RWPE2 (cell line): ENCODE measurements around the gene TRIP10.
A peak's percentile ranks its signal among the peaks of the same experiment; 100 is the strongest.

Experiments used
- ATAC-seq: fragments of 200-7000 bp; cut with Tn5 transposase; 3 replicates; pipeline ENCODE4 v1.9.1; 2021; ENCODE audit warnings: low read depth
- DNase-seq: peaks from one replicate; pipeline ENCODE4 v3.0.0-alpha.2; 2020; ENCODE audit warnings: low spot score
- H3K27ac ChIP-seq: fragments of 450-650 bp; 2 replicates; pipeline ENCODE4 v1.5.1; 2017; ENCODE audit warnings: mild to moderate bottlenecking; ENCODE audit not compliant: poor library complexity, severe bottlenecking
- H3K27me3 ChIP-seq: fragments of 250-450 bp; sonication (Bioruptor Pico); 2 replicates; pipeline ENCODE4 v1.5.1; 2021; ENCODE audit warnings: mild to moderate bottlenecking, moderate library complexity; ENCODE audit not compliant: insufficient read depth, poor library complexity, severe bottlenecking
- H3K36me3 ChIP-seq: fragments of 250-450 bp; sonication (Bioruptor Pico); 2 replicates; pipeline ENCODE4 v1.5.1; 2020; ENCODE audit warnings: low read depth, mild to moderate bottlenecking, moderate library complexity
- H3K4me1 ChIP-seq: fragments of 250-450 bp; sonication (Bioruptor Pico); 2 replicates; pipeline ENCODE4 v1.5.1; 2021; ENCODE audit warnings: mild to moderate bottlenecking, moderate library complexity; ENCODE audit not compliant: insufficient read depth, poor library complexity, severe bottlenecking
- H3K4me3 ChIP-seq: fragments of 250-450 bp; sonication (Bioruptor Pico); 2 replicates; pipeline ENCODE4 v1.5.1; 2021; ENCODE audit warnings: mild to moderate bottlenecking, moderate library complexity; ENCODE audit not compliant: severe bottlenecking
- H3K9me3 ChIP-seq: fragments of 250-450 bp; sonication (Bioruptor Pico); 2 replicates; pipeline ENCODE4 v1.5.1; 2021; ENCODE audit warnings: mild to moderate bottlenecking, moderate library complexity; ENCODE audit not compliant: severe bottlenecking
- CTCF ChIP-seq: fragments of 450-650 bp; IDR thresholded peaks from one replicate; pipeline ENCODE4 v1.5.1; 2017; ENCODE audit warnings: mild to moderate bottlenecking, moderate library complexity; ENCODE audit not compliant: poor library complexity, severe bottlenecking

The TRIP10 gene

GRCh38 chr19:6717036-6717435, 22.4 kb upstream of the TRIP10 start:
- no peaks in the 10 kb centered on the region for H3K27me3 ChIP-seq
- TF ChIP-seq CTCF: no peak
- H3K9me3 ChIP-seq: no peaks in the 10 kb centered on the region
- DNase-seq: no peak
- H3K36me3 ChIP-seq: peaks cover 13% of the 10 kb centered on the region
- no peak overlapping the region for H3K4me3 ChIP-seq
- no peak overlapping the region for H3K27ac ChIP-seq
- peaks cover 15% of the 10 kb centered on the region for H3K4me1 ChIP-seq
- no peak for ATAC-seq

GRCh38 chr19:6717441-6717971, 22.0 kb upstream of the TRIP10 start:
- peaks cover 13% of the 10 kb centered on the region for H3K36me3 ChIP-seq
- TF ChIP-seq CTCF: no peak
- H3K4me1 ChIP-seq: peaks cover 17% of the 10 kb centered on the region
- no peak overlapping the region for H3K4me3 ChIP-seq
- ATAC-seq (no peak), DNase-seq (no peak)
- H3K27ac ChIP-seq: no peak overlapping the region
- H3K27me3 ChIP-seq: no peaks in the 10 kb centered on the region
- no peaks in the 10 kb centered on the region for H3K9me3 ChIP-seq

- peaks cover 13% of the 10 kb centered on the region for H3K36me3 ChIP-seq
- DNase-seq (no peak), ATAC-seq (no peak)
- H3K27ac ChIP-seq: no peak overlapping the region
- TF ChIP-seq CTCF: no peak
- no peaks in the 10 kb centered on the region for H3K27me3 ChIP-seq
- peaks cover 23% of the 10 kb centered on the region for H3K4me1 ChIP-seq
- H3K9me3 ChIP-seq: no peaks in the 10 kb centered on the region
- H3K4me3 ChIP-seq: no peak overlapping the region
Observed at GRCh38 chr19:6718111-6718740, 21.3 kb upstream of the TRIP10 start.

GRCh38 chr19:6718741-6719539, 20.5 kb upstream of the TRIP10 start:
- DNase-seq: no peak

More at GRCh38 chr19:6718741-6719539, 20.5 kb upstream of the TRIP10 start:
- no peak for TF ChIP-seq CTCF
- ATAC-seq: peak; percentile 37; the same call in 2 of the 3 replicates
- H3K36me3 ChIP-seq: peaks cover 13% of the 10 kb centered on the region
- peak overlapping the region; percentile 52 for H3K27ac ChIP-seq
- H3K27me3 ChIP-seq: no peaks in the 10 kb centered on the region
- peak overlapping the region; percentile 16 for H3K4me3 ChIP-seq
- H3K9me3 ChIP-seq: no peaks in the 10 kb centered on the region
- peaks cover 23% of the 10 kb centered on the region for H3K4me1 ChIP-seq
